H1 (cell line): Measurements from ENCODE around the gene AGAP1. TPM values are rescaled to one million over a fixed set of nuclear protein-coding genes. Genes with fewer than 3 reads are reported as not detected.

Experiments
- CTCF ChIA-PET: fragments of 300-600 bp; sonication (Branson Sonifier 250); formaldehyde crosslinking; loops from one replicate; lab custom pipeline; 2021; ENCODE audit not compliant: partially characterized antibody; lab: Charles Lee
- POLR2A ChIA-PET: fragments of 300-600 bp; sonication (Branson Sonifier 250); formaldehyde crosslinking; loops from one replicate; lab custom pipeline; 2021; ENCODE audit warnings: inconsistent platforms; ENCODE audit not compliant: partially characterized antibody; lab: Charles Lee
- DNase-seq, 2 experiments: peaks; one replicate each; pipeline versions ENCODE4 v3.0.0 to v3.0.0-alpha.2; 2010 to 2022; ENCODE audit warnings: low spot score in 2 of 2, low read depth in 1 of 2, mixed read lengths in 1 of 2
- FAIRE-seq: peaks from 2 replicates; lab custom pipeline; 2011; peaks lifted over from hg19 to GRCh38; lab: Jason Lieb, UNC
- H2AFZ ChIP-seq: 2 replicates; pipeline ENCODE4 v1.8.1; 2012; ENCODE audit warnings: low read length, inconsistent platforms
- H2AK5ac ChIP-seq: 2 replicates; pipeline ENCODE4 v1.6.1; 2013; ENCODE audit warnings: low read depth, low read length
- H2BK120ac ChIP-seq: replicated peaks from 2 replicates; pipeline ENCODE3; 2013; ENCODE audit warnings: low read depth, low read length, inconsistent platforms
- H2BK12ac ChIP-seq: 2 replicates; pipeline ENCODE4 v1.6.1; 2013; ENCODE audit warnings: low read depth, low read length
- H2BK15ac ChIP-seq: 2 replicates; pipeline ENCODE4 v1.6.1; 2013; ENCODE audit warnings: low read length
- H2BK20ac ChIP-seq: 2 replicates; pipeline ENCODE4 v1.6.1; 2013; ENCODE audit warnings: low read length
- H2BK5ac ChIP-seq: 2 replicates; pipeline ENCODE4 v1.6.1; 2013; ENCODE audit warnings: low read depth, low read length
- H3K14ac ChIP-seq: 2 replicates; pipeline ENCODE4 v1.6.1; 2013; ENCODE audit warnings: inconsistent platforms; ENCODE audit not compliant: insufficient read length
- H3K18ac ChIP-seq: 2 replicates; pipeline ENCODE4 v1.6.1; 2013; ENCODE audit warnings: low read length; ENCODE audit errors: extremely low read depth
- H3K23ac ChIP-seq: 2 replicates; pipeline ENCODE4 v1.6.1; 2013; ENCODE audit warnings: inconsistent platforms; ENCODE audit not compliant: insufficient read length
- H3K23me2 ChIP-seq: 2 replicates; pipeline ENCODE4 v1.6.1; 2013; ENCODE audit warnings: low read depth, low read length
- H3K27ac ChIP-seq: 2 replicates; pipeline ENCODE4 v1.6.1; 2011; ENCODE audit warnings: low read depth, low read length, inconsistent platforms
- H3K27me3 ChIP-seq, 4 experiments: replicated peaks in 1 of 4; 1 replicate in 1 of 4; 2 replicates in 3 of 4; pipeline versions ENCODE4 v1.6.1 to v1.8.1; 2011 to 2013; ENCODE audit warnings: low read length in 3 of 4, mild to moderate bottlenecking in 3 of 4, inconsistent platforms in 2 of 4, mixed read lengths in 2 of 4, moderate library complexity in 1 of 4; ENCODE audit not compliant: control insufficient read depth in 3 of 4, insufficient read depth in 3 of 4; ENCODE audit errors: extremely low read depth in 1 of 4
- H3K36me3 ChIP-seq, 4 experiments: 2 replicates each; pipeline versions ENCODE4 v1.6.1 to v1.8.1; 2011 to 2013; ENCODE audit warnings: mild to moderate bottlenecking in 4 of 4, low read length in 3 of 4, moderate library complexity in 2 of 4, control low read depth in 1 of 4, inconsistent platforms in 1 of 4; ENCODE audit not compliant: insufficient read depth in 4 of 4, control insufficient read depth in 2 of 4
- H3K4ac ChIP-seq: replicated peaks from 2 replicates; pipeline ENCODE3; 2013; ENCODE audit warnings: low read length, low read depth, mixed read lengths, inconsistent platforms; ENCODE audit not compliant: insufficient read length
- H3K4me1 ChIP-seq, 4 experiments: replicated peaks in 1 of 4; 1 replicate in 1 of 4; 2 replicates in 3 of 4; pipeline versions ENCODE4 v1.6.1 to v1.8.1; 2011 to 2013; ENCODE audit warnings: low read length in 3 of 4, inconsistent platforms in 2 of 4, mixed read lengths in 1 of 4; ENCODE audit not compliant: insufficient read depth in 4 of 4, control insufficient read depth in 3 of 4
- H3K4me2 ChIP-seq, 2 experiments: 2 replicates each; pipeline versions ENCODE4 v1.6.1 to v1.8.1; 2011 to 2013; ENCODE audit warnings: low read depth in 2 of 2, low read length in 2 of 2, control low read depth in 1 of 2, inconsistent platforms in 1 of 2, mild to moderate bottlenecking in 1 of 2; ENCODE audit not compliant: insufficient read depth in 1 of 2
- H3K4me3 ChIP-seq, 4 experiments: fragments of 200-600, 300-600 bp in 1 of 4; sonication (generic), shearing (Covaris generic), sonication (Bioruptor Twin) in 1 of 4; 2 replicates each; pipeline versions ENCODE4 v1.5.1 to v1.8.1; 2011 to 2016; ENCODE audit warnings: low read length in 4 of 4, low read depth in 3 of 4, control low read depth in 2 of 4, inconsistent platforms in 2 of 4, mild to moderate bottlenecking in 2 of 4, mixed read lengths in 1 of 4, moderate library complexity in 1 of 4; ENCODE audit not compliant: insufficient read depth in 2 of 4; ENCODE audit errors: extremely low read depth in 1 of 4
- H3K56ac ChIP-seq: replicated peaks from 2 replicates; pipeline ENCODE3; 2013; ENCODE audit warnings: low read depth, mild to moderate bottlenecking, mixed read lengths, low read length, inconsistent platforms; ENCODE audit not compliant: insufficient read length
- H3K79me1 ChIP-seq: 2 replicates; pipeline ENCODE4 v1.6.1; 2013; ENCODE audit warnings: low read depth, low read length, control low read depth
- H3K79me2 ChIP-seq, 2 experiments: 2 replicates each; pipeline versions ENCODE4 v1.6.1 to v1.8.1; 2012 to 2013; ENCODE audit warnings: low read length in 2 of 2, mild to moderate bottlenecking in 2 of 2, inconsistent platforms in 1 of 2; ENCODE audit not compliant: insufficient read depth in 2 of 2, control insufficient read depth in 1 of 2
- H3K9ac ChIP-seq, 4 experiments: replicated peaks in 1 of 4; 1 replicate in 1 of 4; 2 replicates in 3 of 4; pipeline versions ENCODE4 v1.6.1 to v1.8.1; 2011 to 2013; ENCODE audit warnings: low read depth in 3 of 4, low read length in 3 of 4, control low read depth in 2 of 4, mild to moderate bottlenecking in 2 of 4, moderate library complexity in 2 of 4, inconsistent platforms in 1 of 4; ENCODE audit errors: extremely low read depth in 1 of 4
- H3K9me3 ChIP-seq, 2 experiments: 2 replicates each; pipeline versions ENCODE4 v1.6.1 to v1.8.1; 2012 to 2013; ENCODE audit warnings: mild to moderate bottlenecking in 2 of 2, moderate library complexity in 2 of 2, control low read depth in 1 of 2, inconsistent platforms in 1 of 2, low read depth in 1 of 2, low read length in 1 of 2, mixed read lengths in 1 of 2; ENCODE audit not compliant: insufficient read depth in 2 of 2
- H4K20me1 ChIP-seq, 2 experiments: replicated peaks in 1 of 2; 2 replicates each; pipeline versions ENCODE3 to v1.8.1; 2011 to 2013; ENCODE audit warnings: inconsistent platforms in 2 of 2, low read length in 2 of 2, mild to moderate bottlenecking in 1 of 2; ENCODE audit not compliant: insufficient read depth in 2 of 2, control insufficient read depth in 1 of 2
- H4K5ac ChIP-seq: 2 replicates; pipeline ENCODE4 v1.6.1; 2013; ENCODE audit warnings: low read length, low read depth, mixed read lengths, inconsistent platforms; ENCODE audit not compliant: insufficient read length
- H4K8ac ChIP-seq: 2 replicates; pipeline ENCODE4 v1.8.0; 2013; ENCODE audit warnings: mild to moderate bottlenecking, moderate library complexity, low read length, inconsistent platforms; ENCODE audit not compliant: insufficient read depth; ENCODE audit errors: extremely low read depth
- H4K91ac ChIP-seq: replicated peaks from 2 replicates; pipeline ENCODE3; 2013; ENCODE audit warnings: low read length, mixed read lengths, inconsistent platforms; ENCODE audit not compliant: insufficient read length
- BRCA1 ChIP-seq: IDR thresholded peaks from 2 replicates; pipeline ENCODE4 v1.6.1; 2012; ENCODE audit warnings: low read depth, low read length, improper control_type of control experiment
- CBX5 ChIP-seq: fragments of 300-800, 300-1000 bp; sonication (generic); IDR thresholded peaks from 2 replicates; pipeline ENCODE4 v1.7.1; 2016; ENCODE audit warnings: antibody characterized with exemption, low read length, low read depth
- CREB1 ChIP-seq: IDR thresholded peaks from 2 replicates; pipeline ENCODE4 v1.6.1; 2012; ENCODE audit warnings: inconsistent platforms
- GTF2F1 ChIP-seq: IDR thresholded peaks from 2 replicates; pipeline ENCODE4 v1.6.1; 2012; ENCODE audit warnings: low read depth, low read length, improper control_type of control experiment, borderline replicate concordance
- KDM1A ChIP-seq: fragments of 200-600, 300-600 bp; sonication (generic); IDR thresholded peaks from 2 replicates; pipeline ENCODE4 v1.7.1; 2016; ENCODE audit warnings: mild to moderate bottlenecking, low read length, borderline replicate concordance
- PHF8 ChIP-seq: fragments of 200-600 bp; sonication (generic); conservative IDR thresholded peaks from 2 replicates; pipeline ENCODE4 v1.7.1; 2012; ENCODE audit warnings: low read depth, mild to moderate bottlenecking, inconsistent platforms, low read length, moderate library complexity
- POLR2AphosphoS5 ChIP-seq: IDR thresholded peaks from 2 replicates; pipeline ENCODE4 v1.6.1; 2011; ENCODE audit warnings: low read depth, low read length
- RAD21 ChIP-seq, 2 experiments: IDR thresholded peaks in 1 of 2; conservative IDR thresholded peaks in 1 of 2; 2 replicates each; pipeline ENCODE4 v1.6.1; 2011; ENCODE audit warnings: low read depth in 2 of 2, low read length in 2 of 2, improper control_type of control experiment in 1 of 2, inconsistent platforms in 1 of 2, mild to moderate bottlenecking in 1 of 2, moderate library complexity in 1 of 2
- TAF1 ChIP-seq: IDR thresholded peaks from 2 replicates; pipeline ENCODE4 v1.6.1; 2011; ENCODE audit warnings: mild to moderate bottlenecking, low read depth, low read length
- YY1 ChIP-seq: IDR thresholded peaks from 2 replicates; pipeline ENCODE4 v1.6.1; 2011; ENCODE audit warnings: low read depth, mild to moderate bottlenecking, low read length
- WGBS, 2 experiments: shearing (Covaris generic) in 1 of 2; methylation state at CpG; one replicate each; pipeline versions ENCODE4 v1.1.6 to v1.1.7; 2013 to 2015; ENCODE audit warnings: low lambda C conversion rate in 2 of 2, mixed read lengths in 2 of 2, inconsistent platforms in 1 of 2, low coverage in 1 of 2, missing lambda C conversion rate in 1 of 2; ENCODE audit not compliant: insufficient replicate concordance in 2 of 2, insufficient coverage in 1 of 2, insufficient read length in 1 of 2; ENCODE audit errors: extremely low coverage in 1 of 2, missing lambda C conversion rate in 1 of 2; 5-methylcytosine and 5-hydroxymethylcytosine counted together
- polyA plus RNA-seq, 7 experiments: library from polyadenylated mRNA; depleted of rRNA in 3 of 7; stranded (reverse) in 5 of 7; unstranded in 2 of 7; fragments of >200 nt in 5 of 7; fragments of 200-250 nt in 2 of 7; gene quantifications; 1 replicate in 5 of 7; 2 replicates in 1 of 7; 4 replicates in 1 of 7; pipeline versions ENCODE4 v1.2.1 to v1.2.3, GENCODE V29; 2011 to 2013; ENCODE audit warnings: missing spikeins in 2 of 7, mixed read lengths in 2 of 7
- total RNA-seq: library from RNA; stranded (reverse); fragmentation: NEBNext Ultra II Directional; extraction: Animal tissue kit (Norgen Biotek cat#: 25700); gene quantifications from 2 replicates; pipeline ENCODE4 v1.2.1, GENCODE V29; 2021
- TF ChIP-seq, protein P1 (sequence below): IDR thresholded peaks from 2 replicates; pipeline ENCODE4 v1.6.1; 2011; ENCODE audit warnings: low read depth, mild to moderate bottlenecking, low read length; ENCODE audit not compliant: insufficient read depth
- TF ChIP-seq, protein P2 (sequence below): IDR thresholded peaks from 2 replicates; pipeline ENCODE4 v1.6.1; 2012; ENCODE audit warnings: low read length, inconsistent platforms
- TF ChIP-seq, protein P3 (sequence below): IDR thresholded peaks from 2 replicates; pipeline ENCODE4 v1.6.1; 2012; ENCODE audit warnings: inconsistent platforms

Gene AGAP1
- total and polyA plus RNA-seq, 2 of the 8 experiments (the other 6 are each of a cell fraction or from before 2014, with no cell fraction given) = 18.1 to 39.4 TPM

- DNase-seq (no peak), FAIRE-seq (no peak)
- no peak overlapping the region for H2BK120ac ChIP-seq
- H3K36me3 ChIP-seq = no peaks in the 10 kb centered on the region
- no peak overlapping the region for H2BK12ac ChIP-seq
- no peak overlapping the region for H3K27ac ChIP-seq
- no peak overlapping the region for H3K4ac ChIP-seq
- no peak overlapping the region for H4K8ac ChIP-seq
- CTCF ChIA-PET = no interaction called here
- H4K20me1 ChIP-seq = no peaks in the 10 kb centered on the region
- no peaks in the 10 kb centered on the region for H3K23me2 ChIP-seq
- no peak overlapping the region for H2BK20ac ChIP-seq
- H2BK5ac ChIP-seq = no peak overlapping the region
- H3K4me1 ChIP-seq = no peaks in the 10 kb centered on the region; a peak in 1 of 7 replicates
- no peak overlapping the region for H4K5ac ChIP-seq
- no peaks in the 10 kb centered on the region for H3K79me2 ChIP-seq
- POLR2A ChIA-PET = no interaction called here
- no peak overlapping the region for H2AFZ ChIP-seq
- no peak overlapping the region for H3K4me3 ChIP-seq
- no peaks in the 10 kb centered on the region for H3K27me3 ChIP-seq
- H3K18ac ChIP-seq = no peak overlapping the region
- WGBS, 2 experiments = 93% methylated on average over 8 of the region's 8 CpGs; no CpG with 5 or more reads in 1 of the 2 experiments
- H3K9ac ChIP-seq = no peak overlapping the region
- H3K56ac ChIP-seq = no peak overlapping the region
- H3K9me3 ChIP-seq = no peaks in the 10 kb centered on the region
- no peak overlapping the region for H3K23ac ChIP-seq
- no peak overlapping the region for H2BK15ac ChIP-seq
- no peaks in the 10 kb centered on the region for H3K79me1 ChIP-seq
- no peak overlapping the region for H2AK5ac ChIP-seq
- no peak overlapping the region for H4K91ac ChIP-seq
- H3K14ac ChIP-seq = no peak overlapping the region
- H3K4me2 ChIP-seq = no peak overlapping the region
- TF ChIP-seq BRCA1 (no peak), POLR2AphosphoS5 (no peak), RAD21 (IDR thresholded peaks at IDR 0.05 in 1 of 2, conservative IDR thresholded peaks at IDR 0.05 in 1 of 2; ENCODE audit: low read depth in 2 of 2, low read length in 2 of 2) (no peak), YY1 (no peak), CBX5 (no peak), PHF8 (no peak), TAF1 (no peak), CREB1 (no peak), GTF2F1 (no peak), KDM1A (no peak)
- TF ChIP-seq, protein P1, sequence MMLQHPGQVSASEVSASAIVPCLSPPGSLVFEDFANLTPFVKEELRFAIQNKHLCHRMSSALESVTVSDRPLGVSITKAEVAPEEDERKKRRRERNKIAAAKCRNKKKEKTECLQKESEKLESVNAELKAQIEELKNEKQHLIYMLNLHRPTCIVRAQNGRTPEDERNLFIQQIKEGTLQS = no peak
- TF ChIP-seq, protein P2, sequence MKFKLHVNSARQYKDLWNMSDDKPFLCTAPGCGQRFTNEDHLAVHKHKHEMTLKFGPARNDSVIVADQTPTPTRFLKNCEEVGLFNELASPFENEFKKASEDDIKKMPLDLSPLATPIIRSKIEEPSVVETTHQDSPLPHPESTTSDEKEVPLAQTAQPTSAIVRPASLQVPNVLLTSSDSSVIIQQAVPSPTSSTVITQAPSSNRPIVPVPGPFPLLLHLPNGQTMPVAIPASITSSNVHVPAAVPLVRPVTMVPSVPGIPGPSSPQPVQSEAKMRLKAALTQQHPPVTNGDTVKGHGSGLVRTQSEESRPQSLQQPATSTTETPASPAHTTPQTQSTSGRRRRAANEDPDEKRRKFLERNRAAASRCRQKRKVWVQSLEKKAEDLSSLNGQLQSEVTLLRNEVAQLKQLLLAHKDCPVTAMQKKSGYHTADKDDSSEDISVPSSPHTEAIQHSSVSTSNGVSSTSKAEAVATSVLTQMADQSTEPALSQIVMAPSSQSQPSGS = no peak
- TF ChIP-seq, protein P3, sequence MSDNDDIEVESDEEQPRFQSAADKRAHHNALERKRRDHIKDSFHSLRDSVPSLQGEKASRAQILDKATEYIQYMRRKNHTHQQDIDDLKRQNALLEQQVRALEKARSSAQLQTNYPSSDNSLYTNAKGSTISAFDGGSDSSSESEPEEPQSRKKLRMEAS = no peak
Measured at GRCh38 chr2:235918876-235919275, 425.0 kb downstream of the AGAP1 start.
